CD14-positive monocyte (primary cell): Measurements from ENCODE around the gene PAX6. TPM values are rescaled to one million over a fixed set of nuclear protein-coding genes. Genes with fewer than 3 reads are reported as not detected.
A peak's percentile ranks its signal among the peaks of the same experiment; 100 is the strongest.

Experiments
- DNase-seq, 3 donors: peaks; one replicate each; pipeline ENCODE4 v3.0.0-alpha.2; 2011 to 2022
- H2AFZ ChIP-seq: 2 replicates; pipeline ENCODE4 v1.6.0; 2012; ENCODE audit warnings: mild to moderate bottlenecking, low read depth, low read length, inconsistent platforms; ENCODE audit not compliant: insufficient read depth, poor library complexity, severe bottlenecking
- H3K27ac ChIP-seq, 2 donors: 1 replicate in 1 of 2; 2 replicates in 1 of 2; pipeline ENCODE4 v1.5.1; 2012 to 2013; ENCODE audit warnings: low read length in 2 of 2, control low read depth in 1 of 2, inconsistent platforms in 1 of 2, low read depth in 1 of 2, mild to moderate bottlenecking in 1 of 2
- H3K27me3 ChIP-seq, 2 donors: one replicate each; pipeline versions ENCODE4 v1.6.0 to v1.6.1; 2011 to 2013; ENCODE audit warnings: low read length in 2 of 2; ENCODE audit not compliant: control insufficient read depth in 2 of 2, insufficient read depth in 2 of 2
- H3K36me3 ChIP-seq, 2 donors: replicated peaks in 1 of 2; 1 replicate in 1 of 2; 2 replicates in 1 of 2; pipeline versions ENCODE4 v1.5.1 to v1.6.1; 2012 to 2013; ENCODE audit warnings: low read length in 2 of 2, control low read depth in 1 of 2, inconsistent platforms in 1 of 2, mild to moderate bottlenecking in 1 of 2; ENCODE audit not compliant: insufficient read depth in 2 of 2, control insufficient read depth in 1 of 2
- H3K4me1 ChIP-seq, 2 donors: 1 replicate in 1 of 2; 2 replicates in 1 of 2; pipeline versions ENCODE4 v1.5.1 to v1.6.1; 2012 to 2013; ENCODE audit warnings: low read length in 2 of 2, control low read depth in 1 of 2, inconsistent platforms in 1 of 2, mild to moderate bottlenecking in 1 of 2, moderate library complexity in 1 of 2; ENCODE audit not compliant: insufficient read depth in 2 of 2, control insufficient read depth in 1 of 2
- H3K4me2 ChIP-seq: replicated peaks from 2 replicates; pipeline ENCODE3; 2012; ENCODE audit warnings: low read length, moderate library complexity, mild to moderate bottlenecking; ENCODE audit not compliant: poor library complexity, severe bottlenecking; ENCODE audit errors: extremely low read depth
- H3K4me3 ChIP-seq, 3 experiments: fragments of 200-600 bp in 1 of 3; sonication (generic) in 1 of 3; replicated peaks in 1 of 3; 1 replicate in 2 of 3; 2 replicates in 1 of 3; pipeline ENCODE4 v1.5.1; 2011 to 2013; ENCODE audit warnings: low read length in 3 of 3, mild to moderate bottlenecking in 3 of 3, control low read depth in 2 of 3, low read depth in 2 of 3, inconsistent platforms in 1 of 3, moderate library complexity in 1 of 3
- H3K79me2 ChIP-seq: 2 replicates; pipeline ENCODE4 v1.6.0; 2012; ENCODE audit warnings: mild to moderate bottlenecking, control low read depth, inconsistent platforms, low read length, moderate library complexity; ENCODE audit not compliant: insufficient read depth
- H3K9ac ChIP-seq: 2 replicates; pipeline ENCODE4 v1.6.0; 2017; ENCODE audit warnings: low read length, mild to moderate bottlenecking; ENCODE audit not compliant: insufficient read depth, poor library complexity, severe bottlenecking
- H3K9me3 ChIP-seq, 2 donors: replicated peaks in 1 of 2; 1 replicate in 1 of 2; 2 replicates in 1 of 2; pipeline versions ENCODE4 v1.5.1 to v1.6.1; 2012 to 2013; ENCODE audit warnings: low read length in 2 of 2, control low read depth in 1 of 2; ENCODE audit not compliant: control insufficient read depth in 1 of 2, insufficient read depth in 1 of 2
- H4K20me1 ChIP-seq: 2 replicates; pipeline ENCODE4 v1.6.0; 2012; ENCODE audit warnings: mild to moderate bottlenecking, low read length, control low read depth, moderate library complexity; ENCODE audit not compliant: insufficient read depth
- H3K27ac Mint-ChIP-seq, 7 donors: one replicate each; pipeline ENCODE4 v1.8.0; 2020; ENCODE audit warnings: mild to moderate bottlenecking in 7 of 7, mixed read lengths in 7 of 7, moderate library complexity in 6 of 7, inconsistent platforms in 2 of 7
- H3K27me3 Mint-ChIP-seq, 3 donors: one replicate each; pipeline ENCODE4 v1.8.0; 2021 to 2022; ENCODE audit warnings: low read depth in 3 of 3, mild to moderate bottlenecking in 3 of 3, mixed read lengths in 3 of 3, moderate library complexity in 3 of 3, inconsistent platforms in 1 of 3
- H3K36me3 Mint-ChIP-seq, 2 donors: one replicate each; pipeline ENCODE4 v1.8.0; 2020; ENCODE audit warnings: mixed read lengths in 2 of 2, inconsistent platforms in 1 of 2, mild to moderate bottlenecking in 1 of 2
- H3K4me1 Mint-ChIP-seq: one replicate; pipeline ENCODE4 v1.8.0; 2020; ENCODE audit warnings: mild to moderate bottlenecking, mixed read lengths
- H3K4me3 Mint-ChIP-seq, 2 donors: one replicate each; pipeline ENCODE4 v1.8.0; 2020; ENCODE audit warnings: mild to moderate bottlenecking in 2 of 2, mixed read lengths in 2 of 2, moderate library complexity in 1 of 2
- H3K9me3 Mint-ChIP-seq, 7 donors: one replicate each; pipeline ENCODE4 v1.8.0; 2020 to 2022; ENCODE audit warnings: mixed read lengths in 7 of 7, mild to moderate bottlenecking in 6 of 7, moderate library complexity in 6 of 7, inconsistent platforms in 2 of 7
- CTCF ChIP-seq: fragments of 200-600 bp; IDR thresholded peaks from one replicate; pipeline ENCODE4 v1.8.0; 2022; ENCODE audit warnings: antibody characterized with exemption, mild to moderate bottlenecking
- WGBS: methylation state at CpG from one replicate; pipeline ENCODE4 v1.1.5; 2013; ENCODE audit warnings: missing lambda C conversion rate; ENCODE audit not compliant: insufficient coverage; 5-methylcytosine and 5-hydroxymethylcytosine counted together
- intact Hi-C, 2 donors: fragments of 100-400 bp; cut with micrococcal nuclease; formaldehyde crosslinking; loops; one replicate each; pipeline versions ENCODE4 v1.15.0 to v1.15.1; 2023
- polyA plus RNA-seq, 3 donors: library from polyadenylated mRNA; depleted of rRNA in 1 of 3; unstranded in 2 of 3; stranded (reverse) in 1 of 3; fragments of 300-500 nt in 2 of 3; fragments of >200 nt in 1 of 3; fragmentation: Illumina TruSeq in 2 of 3; gene quantifications; 1 replicate in 2 of 3; 2 replicates in 1 of 3; pipeline ENCODE4 v1.2.3, GENCODE V29; 2012 to 2021

Gene PAX6
- polyA plus RNA-seq, 3 donors: not detected

GRCh38 chr11:31824332-31824878, 13.3 kb upstream of the PAX6 start:
- no peak for DNase-seq
- Mint-ChIP-seq H3K27ac (no peak overlapping the region), H3K4me3 (peak overlapping the region in 1 of 2 donors; percentile 84), H3K9me3 (peaks cover 0 to 30% (median 22%) of the 10 kb centered on the region in 7 donors), H3K36me3 (peaks cover 0 to 9% of the 10 kb centered on the region in 2 donors), H3K27me3 (peaks cover 94 to 98% (median 95%) of the 10 kb centered on the region in 3 donors), H3K4me1 (peaks cover 14% of the 10 kb centered on the region)
- Histone ChIP-seq H3K79me2 (no peaks in the 10 kb centered on the region), H3K4me3 (no peak overlapping the region), H3K4me1 (no peaks in the 10 kb centered on the region), H3K9ac (no peak overlapping the region), H3K36me3 (no peaks in the 10 kb centered on the region), H2AFZ (no peak overlapping the region), H3K9me3 (peaks cover 5 to 65% of the 10 kb centered on the region in 2 donors), H3K27ac (no peak overlapping the region), H3K4me2 (no peak overlapping the region), H3K27me3 (peaks cover 90 to 99% of the 10 kb centered on the region in 2 donors), H4K20me1 (no peaks in the 10 kb centered on the region)
- intact Hi-C loops: no loop called here
- 4% methylated on average over 4 of the region's 18 CpGs for WGBS
- TF ChIP-seq CTCF: no peak

- peaks cover 90 to 99% of the 10 kb centered on the region in 2 donors for H3K27me3 ChIP-seq
- peaks cover 5 to 71% of the 10 kb centered on the region in 2 donors for H3K9me3 ChIP-seq
- no peak overlapping the region for H2AFZ ChIP-seq
- H3K27me3 Mint-ChIP-seq: peaks cover 95 to 98% (median 96%) of the 10 kb centered on the region in 3 donors
- H3K9me3 Mint-ChIP-seq: peaks cover 0 to 36% (median 24%) of the 10 kb centered on the region in 7 donors
- peaks cover 0 to 9% of the 10 kb centered on the region in 2 donors for H3K36me3 Mint-ChIP-seq
- H3K4me3 Mint-ChIP-seq: peak overlapping the region in 1 of 2 donors; percentile 84
- no peak overlapping the region for H3K4me3 ChIP-seq
- no peaks in the 10 kb centered on the region for H3K36me3 ChIP-seq
- no peak for DNase-seq
- WGBS: 13% methylated on average over 12 of the region's 24 CpGs
- H3K79me2 ChIP-seq: no peaks in the 10 kb centered on the region
- no peak overlapping the region for H3K9ac ChIP-seq
- no peak for TF ChIP-seq CTCF
- H3K4me1 Mint-ChIP-seq: peaks cover 15% of the 10 kb centered on the region
- no peaks in the 10 kb centered on the region for H3K4me1 ChIP-seq
- H4K20me1 ChIP-seq: no peaks in the 10 kb centered on the region
- intact Hi-C loops: no loop called here
- H3K27ac Mint-ChIP-seq: no peak overlapping the region
- H3K4me2 ChIP-seq: no peak overlapping the region
- H3K27ac ChIP-seq: no peak overlapping the region
Measured at GRCh38 chr11:31823644-31824331, 12.7 kb upstream of the PAX6 start.
